Stomach smooth muscle (tissue), 2 donors: Measurements from ENCODE around the gene LIPK.
"Not testable (repeated sequence)": the region's sequence is repeated elsewhere in the genome, so short reads cannot be mapped to it uniquely, and the experiment has no call there.

Experiments
- H3K27ac ChIP-seq: one replicate; pipeline ENCODE4 v1.7.0; 2013; ENCODE audit warnings: mild to moderate bottlenecking, low read length, inconsistent platforms
- H3K27me3 ChIP-seq, 2 donors: one replicate each; pipeline ENCODE4 v1.7.0; 2013; ENCODE audit warnings: low read length in 2 of 2; ENCODE audit not compliant: insufficient read depth in 2 of 2, control insufficient read depth in 1 of 2
- H3K36me3 ChIP-seq, 2 donors: one replicate each; pipeline ENCODE4 v1.7.0; 2013; ENCODE audit warnings: low read length in 2 of 2; ENCODE audit not compliant: control insufficient read depth in 2 of 2, insufficient read depth in 2 of 2
- H3K4me1 ChIP-seq: one replicate; pipeline ENCODE4 v1.7.0; 2013; ENCODE audit warnings: low read length; ENCODE audit not compliant: control insufficient read depth, insufficient read depth
- H3K4me3 ChIP-seq, 2 donors: one replicate each; pipeline ENCODE4 v1.7.0; 2013; ENCODE audit warnings: low read length in 2 of 2
- H3K9ac ChIP-seq, 2 donors: one replicate each; pipeline ENCODE4 v1.7.0; 2013; ENCODE audit warnings: low read length in 2 of 2, mild to moderate bottlenecking in 1 of 2
- H3K9me3 ChIP-seq, 2 donors: one replicate each; pipeline ENCODE4 v1.7.0; 2013; ENCODE audit warnings: low read length in 2 of 2; ENCODE audit not compliant: control insufficient read depth in 2 of 2
- donor health status: healthy.
- donor health status: Pancreatic carcinoma.

LIPK gene

GRCh38 chr10:88721392-88721791 lies 15.3 kb downstream of the LIPK start:
- Histone ChIP-seq H3K9me3 (no peaks in the 10 kb centered on the region), H3K36me3 (no peaks in the 10 kb centered on the region), H3K4me3 (no peak overlapping the region), H3K4me1 (no peaks in the 10 kb centered on the region), H3K9ac (no peak overlapping the region), H3K27ac (no peak overlapping the region), H3K27me3 (no peaks in the 10 kb centered on the region)

GRCh38 chr10:88725798-88726197 lies 19.7 kb downstream of the LIPK start:
- H3K36me3 ChIP-seq: no peaks in the 10 kb centered on the region
- no peak overlapping the region for H3K27ac ChIP-seq
- no peak overlapping the region for H3K9ac ChIP-seq
- peaks cover 0 to 4% of the 10 kb centered on the region in 2 donors for H3K27me3 ChIP-seq
- H3K9me3 ChIP-seq: no peaks in the 10 kb centered on the region
- H3K4me3 ChIP-seq: no peak overlapping the region
- H3K4me1 ChIP-seq: no peaks in the 10 kb centered on the region

DNA sequence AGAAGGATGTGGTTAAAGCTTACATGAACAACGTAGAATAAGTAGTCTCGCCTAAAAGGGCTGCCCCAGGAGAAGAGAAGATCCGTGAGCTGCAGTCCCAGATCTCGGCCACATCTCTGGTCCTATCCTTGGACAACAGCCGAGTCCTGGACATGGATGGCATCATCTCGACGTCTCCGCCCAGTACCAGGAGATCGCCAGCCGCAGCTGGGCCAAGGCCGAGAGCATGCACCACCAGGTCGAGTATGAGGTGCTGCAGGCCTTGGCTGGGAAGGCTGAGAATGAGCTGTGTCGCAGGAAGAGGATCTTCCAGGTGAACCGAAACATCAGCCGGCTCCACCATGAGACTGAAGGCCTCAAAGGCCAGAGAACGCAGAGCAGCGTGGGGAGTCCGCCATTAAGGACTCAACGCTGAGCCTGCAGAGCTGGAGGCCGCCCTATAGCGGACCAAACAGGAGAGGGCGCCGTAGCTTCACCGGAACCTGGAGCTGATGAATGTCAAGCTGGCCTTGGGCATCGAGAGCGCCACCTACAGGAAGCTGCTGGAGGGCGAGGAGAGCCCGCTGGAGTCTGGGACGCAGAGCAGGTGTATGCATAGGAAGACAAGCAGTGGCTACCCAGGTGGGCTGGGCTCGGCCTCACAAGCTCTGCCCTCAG lies 22.2 kb downstream of the LIPK start:
- no peak overlapping the region for H3K27ac ChIP-seq
- no peak overlapping the region for H3K4me3 ChIP-seq
- no peaks in the 10 kb centered on the region for H3K4me1 ChIP-seq
- no peak overlapping the region for H3K9ac ChIP-seq
- H3K9me3 ChIP-seq: no peaks in the 10 kb centered on the region
- peaks cover 0 to 4% of the 10 kb centered on the region in 2 donors for H3K27me3 ChIP-seq
- H3K36me3 ChIP-seq: no peaks in the 10 kb centered on the region

DNA sequence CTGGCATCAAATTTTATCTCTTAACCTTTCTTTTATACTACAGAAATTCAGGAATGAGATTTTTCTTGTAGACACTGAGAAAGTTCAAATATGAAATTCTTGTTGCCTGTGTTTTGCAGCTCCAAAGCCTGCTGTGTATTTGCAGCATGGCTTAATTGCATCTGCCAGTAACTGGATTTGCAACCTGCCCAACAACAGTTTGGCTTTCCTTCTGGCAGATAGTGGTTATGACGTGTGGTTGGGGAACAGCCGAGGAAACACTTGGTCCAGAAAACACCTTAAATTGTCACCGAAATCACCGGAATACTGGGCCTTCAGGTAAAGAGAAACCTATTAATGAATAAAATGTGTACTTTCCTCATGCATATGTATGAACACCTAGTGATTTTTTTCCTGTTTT lies 24.8 kb downstream of the LIPK start:
- H3K4me3 ChIP-seq: no peak overlapping the region

GRCh38 chr10:88731296-88731695 lies 25.2 kb downstream of the LIPK start:
- Histone ChIP-seq H3K27ac (no peak overlapping the region), H3K36me3 (no peaks in the 10 kb centered on the region), H3K9me3 (no peaks in the 10 kb centered on the region), H3K4me1 (no peaks in the 10 kb centered on the region), H3K9ac (no peak overlapping the region), H3K4me3 (no peak overlapping the region), H3K27me3 (peaks cover 0 to 4% of the 10 kb centered on the region in 2 donors)

More for the DNA sequence above, 24.8 kb downstream of the LIPK start:
- peaks cover 0 to 4% of the 10 kb centered on the region in 2 donors for H3K27me3 ChIP-seq
- no peak overlapping the region for H3K27ac ChIP-seq
- no peak overlapping the region for H3K9ac ChIP-seq
- no peaks in the 10 kb centered on the region for H3K36me3 ChIP-seq
- H3K9me3 ChIP-seq: no peaks in the 10 kb centered on the region
- no peaks in the 10 kb centered on the region for H3K4me1 ChIP-seq

DNA sequence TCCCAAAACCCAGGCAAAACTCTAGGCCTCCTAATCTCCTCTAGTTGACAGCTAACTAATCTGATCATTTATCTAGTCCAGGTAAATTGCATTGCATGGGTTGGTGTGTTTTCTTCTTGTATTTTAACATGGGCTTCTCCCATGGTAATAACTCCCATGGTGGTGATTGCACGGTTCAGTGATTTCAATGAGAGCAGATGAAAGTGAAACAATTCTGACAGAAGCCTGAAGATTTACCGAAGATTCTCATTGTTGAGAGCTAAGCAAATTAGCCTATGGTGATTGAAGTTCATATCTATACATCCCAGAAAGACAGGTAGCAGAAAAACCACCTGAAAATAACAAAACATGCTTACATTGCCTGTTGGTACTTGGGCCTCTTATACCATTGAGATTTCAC lies 27.2 kb downstream of the LIPK start:
- H3K27ac ChIP-seq: no peak overlapping the region
- H3K27me3 ChIP-seq: no peaks in the 10 kb centered on the region
- no peaks in the 10 kb centered on the region for H3K9me3 ChIP-seq
- no peak overlapping the region for H3K4me3 ChIP-seq
- H3K36me3 ChIP-seq: no peaks in the 10 kb centered on the region
- no peak overlapping the region for H3K9ac ChIP-seq
- H3K4me1 ChIP-seq: no peaks in the 10 kb centered on the region

- no peaks in the 10 kb centered on the region for H3K4me1 ChIP-seq
- no peak overlapping the region for H3K27ac ChIP-seq
Measured at GRCh38 chr10:88735661-88736060, 29.6 kb downstream of the LIPK start.

GRCh38 chr10:88741921-88742320 lies 35.9 kb downstream of the LIPK start:
- not testable (repeated sequence) for H3K27ac ChIP-seq, H3K4me3 ChIP-seq, H3K36me3 ChIP-seq, H3K27me3 ChIP-seq, H3K9me3 ChIP-seq, H3K4me1 ChIP-seq, H3K9ac ChIP-seq

More at GRCh38 chr10:88735661-88736060, 29.6 kb downstream of the LIPK start:
- Histone ChIP-seq H3K36me3 (no peaks in the 10 kb centered on the region), H3K9me3 (no peaks in the 10 kb centered on the region), H3K9ac (no peak overlapping the region), H3K27me3 (no peaks in the 10 kb centered on the region), H3K4me3 (no peak overlapping the region)

DNA sequence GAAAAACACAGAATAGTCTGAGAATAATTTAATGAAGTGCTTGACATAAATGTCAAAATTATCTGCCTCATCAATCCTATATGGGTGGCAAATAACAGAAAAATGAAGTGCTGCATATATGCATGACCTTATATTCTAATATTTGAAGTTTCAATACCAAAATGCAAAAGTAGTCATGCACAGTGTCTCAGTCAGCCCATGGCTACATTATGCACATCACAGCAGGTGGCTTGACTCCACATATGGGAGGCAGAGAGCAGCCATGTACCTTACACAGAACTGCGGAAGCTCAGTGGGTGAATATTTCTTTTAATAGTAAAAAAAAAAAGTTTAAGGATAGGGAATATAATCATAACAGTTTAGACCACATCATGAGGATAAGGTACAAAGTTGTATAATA lies 36.4 kb downstream of the LIPK start:
- Histone ChIP-seq H3K4me1 (no peaks in the 10 kb centered on the region), H3K9me3 (peaks cover 0 to 3% of the 10 kb centered on the region in 2 donors), H3K27ac (no peak overlapping the region), H3K36me3 (no peaks in the 10 kb centered on the region), H3K9ac (no peak overlapping the region), H3K4me3 (no peak overlapping the region), H3K27me3 (peaks cover 0 to 3% of the 10 kb centered on the region in 2 donors)

DNA sequence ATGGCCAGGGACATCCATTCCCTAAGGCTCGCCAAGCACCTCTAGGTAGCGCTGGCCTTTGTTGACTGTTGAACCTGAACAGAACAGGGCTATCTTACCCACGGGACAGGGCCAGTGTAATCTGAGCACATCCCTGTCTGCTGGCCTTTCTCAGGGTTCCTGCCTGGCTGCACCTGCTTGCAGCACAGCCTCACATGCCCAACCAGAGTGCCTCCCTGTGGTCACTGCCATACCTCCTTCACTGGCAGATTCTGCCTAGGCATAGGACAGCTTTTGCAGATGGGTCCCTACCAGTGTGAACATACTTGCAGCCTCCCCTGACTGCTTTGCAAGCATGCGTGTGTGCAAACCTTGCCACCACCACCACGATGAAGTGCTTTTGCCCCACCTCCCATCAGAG lies 38.0 kb downstream of the LIPK start:
- H3K27me3 ChIP-seq: peaks cover 0 to 3% of the 10 kb centered on the region in 2 donors
- H3K4me1 ChIP-seq: no peaks in the 10 kb centered on the region

DNA sequence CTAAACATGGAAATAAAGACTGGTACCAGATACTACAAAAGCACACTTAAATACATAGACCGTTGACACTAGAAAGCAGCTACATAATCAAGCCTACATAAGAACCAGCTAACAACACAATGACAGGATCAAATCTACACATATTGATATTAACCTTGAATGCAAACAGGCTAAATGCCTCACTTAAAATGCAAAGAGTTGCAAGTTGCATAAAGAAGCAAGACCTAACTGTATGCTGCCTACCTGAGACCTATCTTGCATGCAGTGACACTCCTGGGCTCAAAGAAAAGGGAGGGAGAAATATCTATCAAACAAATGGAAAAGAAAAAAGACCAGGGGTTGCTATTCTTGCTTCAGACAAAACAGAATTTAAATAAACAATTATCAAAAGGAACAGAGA lies 39.6 kb downstream of the LIPK start:
- Histone ChIP-seq H3K4me3 (no peak overlapping the region), H3K9ac (no peak overlapping the region), H3K27me3 (peaks cover 0 to 3% of the 10 kb centered on the region in 2 donors), H3K36me3 (no peaks in the 10 kb centered on the region), H3K27ac (no peak overlapping the region), H3K9me3 (peaks cover 0 to 3% of the 10 kb centered on the region in 2 donors), H3K4me1 (no peaks in the 10 kb centered on the region)

More for the DNA sequence above, 38.0 kb downstream of the LIPK start:
- H3K36me3 ChIP-seq: no peaks in the 10 kb centered on the region
- no peak overlapping the region for H3K9ac ChIP-seq
- H3K27ac ChIP-seq: no peak overlapping the region
- peaks cover 0 to 3% of the 10 kb centered on the region in 2 donors for H3K9me3 ChIP-seq
- no peak overlapping the region for H3K4me3 ChIP-seq
